IMR-90 (cell line): ENCODE measurements around the gene DHRS3.

ENCODE experiments used
- BHLHE40 ChIP-seq: fragments of 150-350 bp; IDR thresholded peaks from 2 replicates; pipeline ENCODE4 v1.6.1; 2016; ENCODE audit warnings: mild to moderate bottlenecking, low read depth, low read length
- CEBPB ChIP-seq: IDR thresholded peaks from 2 replicates; pipeline ENCODE4 v1.6.1; 2012; ENCODE audit warnings: low read depth, low read length, improper control_type of control experiment
- CTCF ChIP-seq: conservative IDR thresholded peaks from 2 replicates; pipeline ENCODE4 v1.5.1; 2012; ENCODE audit warnings: mild to moderate bottlenecking, low read depth, low read length, improper control_type of control experiment
- ELK1 ChIP-seq: fragments of 150-350 bp; IDR thresholded peaks from 2 replicates; pipeline ENCODE4 v1.6.1; 2016; ENCODE audit warnings: low read depth, mild to moderate bottlenecking, low read length, moderate library complexity, borderline replicate concordance
- FOS ChIP-seq: fragments of 150-350 bp; IDR thresholded peaks from 2 replicates; pipeline ENCODE4 v1.6.1; 2016; ENCODE audit warnings: low read depth, low read length
- MAFK ChIP-seq: IDR thresholded peaks from 2 replicates; pipeline ENCODE4 v1.6.1; 2012; ENCODE audit warnings: low read depth, low read length, improper control_type of control experiment
- MAZ ChIP-seq: IDR thresholded peaks from 2 replicates; pipeline ENCODE4 v1.6.1; 2012; ENCODE audit warnings: low read depth, mild to moderate bottlenecking, low read length, improper control_type of control experiment, moderate library complexity, borderline replicate concordance
- MXI1 ChIP-seq: IDR thresholded peaks from 2 replicates; pipeline ENCODE4 v1.6.1; 2012; ENCODE audit warnings: low read depth, mild to moderate bottlenecking, low read length, moderate library complexity, borderline replicate concordance
- POLR2A ChIP-seq: IDR thresholded peaks from 2 replicates; pipeline ENCODE4 v1.6.1; 2012; ENCODE audit warnings: mild to moderate bottlenecking, low read depth, low read length
- RAD21 ChIP-seq: IDR thresholded peaks from 2 replicates; pipeline ENCODE4 v1.6.1; 2012; ENCODE audit warnings: low read length, improper control_type of control experiment
- RCOR1 ChIP-seq: IDR thresholded peaks from 2 replicates; pipeline ENCODE4 v1.6.1; 2012; ENCODE audit warnings: mild to moderate bottlenecking, low read length, improper control_type of control experiment; ENCODE audit not compliant: insufficient replicate concordance
- RFX5 ChIP-seq: IDR thresholded peaks from 2 replicates; pipeline ENCODE4 v1.8.0; 2012; ENCODE audit warnings: low read depth, mild to moderate bottlenecking, low read length, moderate library complexity
- SMC3 ChIP-seq: fragments of 150-350 bp; IDR thresholded peaks from 2 replicates; pipeline ENCODE4 v1.6.1; 2016; ENCODE audit warnings: low read depth, mild to moderate bottlenecking, antibody characterized with exemption, low read length, moderate library complexity
- USF2 ChIP-seq: fragments of 150-350 bp; IDR thresholded peaks from 2 replicates; pipeline ENCODE4 v1.6.1; 2017; ENCODE audit warnings: mild to moderate bottlenecking, antibody characterized with exemption, low read length, low read depth

GRCh38 chr1:12600880-12601633, 17.0 kb downstream of the DHRS3 start:
- TF ChIP-seq CTCF = 0 out of 2 replicates have a peak, but pooled peaks have one; percentile 25
- no peak for TF ChIP-seq RCOR1
- no peak for TF ChIP-seq RAD21
- no peak for TF ChIP-seq FOS
- no peak for TF ChIP-seq POLR2A
- no peak for TF ChIP-seq ELK1
- TF ChIP-seq CEBPB = no peak
- no peak for TF ChIP-seq USF2
- TF ChIP-seq MAZ = no peak
- TF ChIP-seq MXI1 = no peak
- TF ChIP-seq MAFK = no peak
- TF ChIP-seq SMC3 = no peak
- TF ChIP-seq BHLHE40 = no peak
- no peak for TF ChIP-seq RFX5
